IMR-90 (cell line): ENCODE data around the gene GABRB1. TPM values are rescaled to one million over a fixed set of nuclear protein-coding genes. Genes with fewer than 3 reads are reported as not detected.

Source experiments
- ATAC-seq: fragments of 200-7000 bp; cut with Tn5 transposase; 2 replicates; pipeline ENCODE4 v1.9.1; 2020; ENCODE audit warnings: low read depth, mild to moderate bottlenecking, moderate library complexity
- BruUV-seq: library from RNA; stranded (reverse); fragments of 400-500 nt; replicated peaks from 2 replicates; lab custom pipeline; 2021; lab: Mats Ljungman, UMichigan
- CTCF ChIA-PET: fragments of 300-600 bp; formaldehyde crosslinking; extraction: SDS; loops from one replicate; lab custom pipeline; 2021; ENCODE audit warnings: antibody characterized with exemption; lab: Yijun Ruan, JAX
- POLR2A ChIA-PET: fragments of 300-600 bp; sonication (Branson Sonifier 250); formaldehyde crosslinking; loops from one replicate; lab custom pipeline; 2022; ENCODE audit warnings: antibody characterized with exemption; ENCODE audit not compliant: unreplicated experiment; lab: Charles Lee
- DNase-seq: peaks from one replicate; pipeline ENCODE4 v3.0.0; 2013
- H2AFZ ChIP-seq: replicated peaks from 2 replicates; pipeline ENCODE3; 2013; ENCODE audit warnings: low read length, mild to moderate bottlenecking; ENCODE audit not compliant: poor library complexity
- H2AK5ac ChIP-seq: 2 replicates; pipeline ENCODE4 v1.6.1; 2013; ENCODE audit warnings: low read depth, low read length, inconsistent platforms
- H2AK9ac ChIP-seq: replicated peaks from 2 replicates; pipeline ENCODE3; 2013; ENCODE audit warnings: mild to moderate bottlenecking, low read depth, low read length, moderate library complexity; ENCODE audit not compliant: poor library complexity
- H2BK120ac ChIP-seq: 2 replicates; pipeline ENCODE4 v1.6.1; 2013; ENCODE audit warnings: low read depth, low read length, inconsistent platforms
- H2BK15ac ChIP-seq: 3 replicates; pipeline ENCODE4 v1.6.1; 2013; ENCODE audit warnings: low read depth, low read length, inconsistent platforms
- H2BK20ac ChIP-seq: 2 replicates; pipeline ENCODE4 v1.6.1; 2013; ENCODE audit warnings: low read depth, mild to moderate bottlenecking, inconsistent platforms, low read length, moderate library complexity
- H2BK5ac ChIP-seq: 2 replicates; pipeline ENCODE4 v1.6.1; 2013; ENCODE audit warnings: mild to moderate bottlenecking, low read depth, low read length, inconsistent platforms; ENCODE audit not compliant: poor library complexity, severe bottlenecking
- H3K14ac ChIP-seq: replicated peaks from 2 replicates; pipeline ENCODE4 v1.6.1; 2013; ENCODE audit warnings: low read depth, low read length, inconsistent platforms
- H3K18ac ChIP-seq: 2 replicates; pipeline ENCODE4 v1.6.1; 2013; ENCODE audit warnings: low read depth, low read length, control low read depth
- H3K23ac ChIP-seq: 2 replicates; pipeline ENCODE4 v1.6.1; 2013; ENCODE audit warnings: low read depth, low read length, inconsistent platforms
- H3K27ac ChIP-seq: 2 replicates; pipeline ENCODE4 v1.5.1; 2013; ENCODE audit warnings: mild to moderate bottlenecking, control low read depth, low read length; ENCODE audit not compliant: insufficient read depth
- H3K27me3 ChIP-seq: 2 replicates; pipeline ENCODE4 v1.6.1; 2013; ENCODE audit warnings: low read length; ENCODE audit not compliant: control insufficient read depth, insufficient read depth
- H3K36me3 ChIP-seq: 2 replicates; pipeline ENCODE4 v1.6.1; 2013; ENCODE audit warnings: low read length, mixed read lengths; ENCODE audit not compliant: control insufficient read depth, insufficient read depth
- H3K4ac ChIP-seq: 2 replicates; pipeline ENCODE4 v1.6.1; 2013; ENCODE audit warnings: low read depth, low read length, inconsistent platforms
- H3K4me1 ChIP-seq: 2 replicates; pipeline ENCODE4 v1.6.1; 2013; ENCODE audit warnings: low read length, mixed read lengths; ENCODE audit not compliant: control insufficient read depth, insufficient read depth
- H3K4me2 ChIP-seq: 2 replicates; pipeline ENCODE4 v1.6.1; 2013; ENCODE audit warnings: low read depth, mild to moderate bottlenecking, control low read depth, low read length, moderate library complexity
- H3K4me3 ChIP-seq: 2 replicates; pipeline ENCODE4 v1.5.1; 2013; ENCODE audit warnings: low read depth, mild to moderate bottlenecking, control low read depth, low read length, moderate library complexity; ENCODE audit not compliant: insufficient read depth
- H3K56ac ChIP-seq: 2 replicates; pipeline ENCODE4 v1.6.1; 2013; ENCODE audit warnings: low read length, inconsistent platforms; ENCODE audit not compliant: insufficient read depth; ENCODE audit errors: extremely low read depth
- H3K79me1 ChIP-seq, 2 experiments: 2 replicates each; pipeline ENCODE4 v1.6.1; 2013; ENCODE audit warnings: low read length in 2 of 2, inconsistent platforms in 1 of 2, low read depth in 1 of 2
- H3K9ac ChIP-seq: 2 replicates; pipeline ENCODE4 v1.6.1; 2013; ENCODE audit warnings: low read depth, low read length, control low read depth
- H3K9me1 ChIP-seq: 2 replicates; pipeline ENCODE4 v1.6.1; 2013; ENCODE audit warnings: low read length, inconsistent platforms; ENCODE audit not compliant: insufficient read depth
- H3K9me3 ChIP-seq: 2 replicates; pipeline ENCODE4 v1.6.1; 2013; ENCODE audit warnings: low read length; ENCODE audit not compliant: control insufficient read depth, insufficient read depth
- H4K20me1 ChIP-seq: 2 replicates; pipeline ENCODE4 v1.6.1; 2013; ENCODE audit warnings: low read length, inconsistent platforms; ENCODE audit not compliant: insufficient read depth
- H4K5ac ChIP-seq: 2 replicates; pipeline ENCODE4 v1.6.1; 2013; ENCODE audit warnings: mild to moderate bottlenecking, low read depth, low read length, control low read depth
- H4K8ac ChIP-seq, 2 experiments: 2 replicates each; pipeline ENCODE4 v1.6.1; 2013; ENCODE audit warnings: low read depth in 2 of 2, low read length in 2 of 2, control low read depth in 1 of 2, inconsistent platforms in 1 of 2
- H4K91ac ChIP-seq: 2 replicates; pipeline ENCODE4 v1.6.1; 2013; ENCODE audit warnings: low read depth, low read length, inconsistent platforms; ENCODE audit not compliant: insufficient read depth
- BHLHE40 ChIP-seq: fragments of 150-350 bp; IDR thresholded peaks from 2 replicates; pipeline ENCODE4 v1.6.1; 2016; ENCODE audit warnings: mild to moderate bottlenecking, low read depth, low read length
- CHD1 ChIP-seq: IDR thresholded peaks from 2 replicates; pipeline ENCODE4 v1.6.1; 2012; ENCODE audit warnings: low read depth, low read length, improper control_type of control experiment
- FOS ChIP-seq: fragments of 150-350 bp; IDR thresholded peaks from 2 replicates; pipeline ENCODE4 v1.6.1; 2016; ENCODE audit warnings: low read depth, low read length
- MAFK ChIP-seq: IDR thresholded peaks from 2 replicates; pipeline ENCODE4 v1.6.1; 2012; ENCODE audit warnings: low read depth, low read length, improper control_type of control experiment
- MAZ ChIP-seq: IDR thresholded peaks from 2 replicates; pipeline ENCODE4 v1.6.1; 2012; ENCODE audit warnings: low read depth, mild to moderate bottlenecking, low read length, improper control_type of control experiment, moderate library complexity, borderline replicate concordance
- MXI1 ChIP-seq: IDR thresholded peaks from 2 replicates; pipeline ENCODE4 v1.6.1; 2012; ENCODE audit warnings: low read depth, mild to moderate bottlenecking, low read length, moderate library complexity, borderline replicate concordance
- RAD21 ChIP-seq: IDR thresholded peaks from 2 replicates; pipeline ENCODE4 v1.6.1; 2012; ENCODE audit warnings: low read length, improper control_type of control experiment
- WGBS, 2 experiments: methylation state at CpG; one replicate each; pipeline versions ENCODE4 v1.1.5 to v1.1.7; 2013; ENCODE audit warnings: missing lambda C conversion rate in 2 of 2; ENCODE audit not compliant: insufficient read length in 1 of 2; ENCODE audit errors: extremely low coverage in 2 of 2; 5-methylcytosine and 5-hydroxymethylcytosine counted together
- dilution Hi-C: fragments of 300-500 bp; cut with HindIII; formaldehyde crosslinking; loops from one replicate; pipeline ENCODE4 v1.14.3; 2018; ENCODE audit warnings: low sequenced_read_pairs; ENCODE audit not compliant: unreplicated experiment
- in situ Hi-C: fragments of 300-500 bp; cut with MboI; formaldehyde crosslinking; loops from 3 replicates; pipeline ENCODE4 v1.14.3; 2019; ENCODE audit warnings: low sequenced_read_pairs, inconsistent platforms, mixed read lengths
- intact Hi-C: fragments of 100-400 bp; cut with micrococcal nuclease; formaldehyde crosslinking; loops from 2 replicates; pipeline ENCODE4 v1.10.0; 2022
- polyA plus RNA-seq, 3 experiments: library from polyadenylated mRNA; depleted of rRNA; stranded (reverse); fragments of >200 nt; gene quantifications; 2 replicates each; pipeline ENCODE4 v1.2.3, GENCODE V29; 2012; ENCODE audit warnings: low replicate concordance in 1 of 3
- total RNA-seq: library from RNA; depleted of rRNA; stranded (reverse); fragments of >200 nt; gene quantifications from 2 replicates; pipeline ENCODE4 v1.2.3, GENCODE V29; 2012
- TF ChIP-seq, protein P1 (sequence below): conservative IDR thresholded peaks from 2 replicates; pipeline ENCODE4 v1.5.1; 2012; ENCODE audit warnings: mild to moderate bottlenecking, low read depth, low read length, improper control_type of control experiment
- TF ChIP-seq, protein P2 (sequence below): fragments of 150-350 bp; IDR thresholded peaks from 2 replicates; pipeline ENCODE4 v1.6.1; 2016; ENCODE audit warnings: low read depth, mild to moderate bottlenecking, low read length, moderate library complexity, borderline replicate concordance

Gene GABRB1
- total and polyA plus RNA-seq, 2 of the 4 experiments (the other 2 are of a cell fraction): 4.7 to 16.1 TPM

DNA sequence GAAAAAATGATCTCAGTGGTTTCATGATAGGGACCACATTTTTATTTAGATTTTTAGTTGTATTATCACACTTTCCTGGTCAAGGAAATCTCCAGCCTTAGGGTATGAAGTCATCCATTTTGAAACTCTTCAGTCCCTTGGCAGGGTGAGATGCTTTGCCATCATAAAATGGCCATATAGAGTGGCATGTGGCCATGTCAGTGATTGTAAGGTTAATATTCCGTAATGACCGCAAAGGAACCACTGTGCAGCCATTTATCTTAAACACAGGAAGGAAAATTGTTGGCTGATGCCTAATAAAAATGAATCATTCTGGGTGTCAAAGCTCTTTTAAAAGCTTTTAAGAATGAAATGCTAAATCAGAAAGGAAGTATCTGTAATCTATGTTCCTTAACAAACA lies 396.6 kb downstream of the GABRB1 start:
- in situ Hi-C loops (no loop called here), dilution Hi-C loops (no loop called here), intact Hi-C loops (no loop called here)
- H3K9me1 ChIP-seq: no peaks in the 10 kb centered on the region; the same call in 1 of the 2 replicates
- H4K8ac ChIP-seq: no peak overlapping the region
- no peak overlapping the region for H2BK15ac ChIP-seq
- no peaks in the 10 kb centered on the region for H3K9me3 ChIP-seq
- POLR2A ChIA-PET: no interaction called here
- no peak overlapping the region for H3K4me2 ChIP-seq
- no peak overlapping the region for H2AFZ ChIP-seq
- H3K4me3 ChIP-seq: no peak overlapping the region
- WGBS, 2 experiments: no CpG with 5 or more reads among the region's 2 CpGs
- no peak overlapping the region for H2BK120ac ChIP-seq
- H3K18ac ChIP-seq: no peak overlapping the region
- H3K56ac ChIP-seq: no peak overlapping the region
- no peak overlapping the region for H3K27ac ChIP-seq
- no peak overlapping the region for H3K14ac ChIP-seq
- no peak overlapping the region for H4K91ac ChIP-seq
- H2AK5ac ChIP-seq: no peak overlapping the region
- no peak overlapping the region for H4K5ac ChIP-seq
- H3K9ac ChIP-seq: no peak overlapping the region
- H3K4me1 ChIP-seq: no peaks in the 10 kb centered on the region
- no peak overlapping the region for H2BK5ac ChIP-seq
- H3K36me3 ChIP-seq: no peaks in the 10 kb centered on the region
- no peak overlapping the region for H2AK9ac ChIP-seq
- H2BK20ac ChIP-seq: no peak overlapping the region
- no peak for TF ChIP-seq MXI1
- no peak for TF ChIP-seq MAZ
- TF ChIP-seq MAFK: no peak
- no peak for TF ChIP-seq RAD21
- TF ChIP-seq BHLHE40: no peak
- TF ChIP-seq CHD1: no peak
- TF ChIP-seq, protein P1, sequence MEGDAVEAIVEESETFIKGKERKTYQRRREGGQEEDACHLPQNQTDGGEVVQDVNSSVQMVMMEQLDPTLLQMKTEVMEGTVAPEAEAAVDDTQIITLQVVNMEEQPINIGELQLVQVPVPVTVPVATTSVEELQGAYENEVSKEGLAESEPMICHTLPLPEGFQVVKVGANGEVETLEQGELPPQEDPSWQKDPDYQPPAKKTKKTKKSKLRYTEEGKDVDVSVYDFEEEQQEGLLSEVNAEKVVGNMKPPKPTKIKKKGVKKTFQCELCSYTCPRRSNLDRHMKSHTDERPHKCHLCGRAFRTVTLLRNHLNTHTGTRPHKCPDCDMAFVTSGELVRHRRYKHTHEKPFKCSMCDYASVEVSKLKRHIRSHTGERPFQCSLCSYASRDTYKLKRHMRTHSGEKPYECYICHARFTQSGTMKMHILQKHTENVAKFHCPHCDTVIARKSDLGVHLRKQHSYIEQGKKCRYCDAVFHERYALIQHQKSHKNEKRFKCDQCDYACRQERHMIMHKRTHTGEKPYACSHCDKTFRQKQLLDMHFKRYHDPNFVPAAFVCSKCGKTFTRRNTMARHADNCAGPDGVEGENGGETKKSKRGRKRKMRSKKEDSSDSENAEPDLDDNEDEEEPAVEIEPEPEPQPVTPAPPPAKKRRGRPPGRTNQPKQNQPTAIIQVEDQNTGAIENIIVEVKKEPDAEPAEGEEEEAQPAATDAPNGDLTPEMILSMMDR: no peak
- TF ChIP-seq FOS: no peak
- TF ChIP-seq, protein P2, sequence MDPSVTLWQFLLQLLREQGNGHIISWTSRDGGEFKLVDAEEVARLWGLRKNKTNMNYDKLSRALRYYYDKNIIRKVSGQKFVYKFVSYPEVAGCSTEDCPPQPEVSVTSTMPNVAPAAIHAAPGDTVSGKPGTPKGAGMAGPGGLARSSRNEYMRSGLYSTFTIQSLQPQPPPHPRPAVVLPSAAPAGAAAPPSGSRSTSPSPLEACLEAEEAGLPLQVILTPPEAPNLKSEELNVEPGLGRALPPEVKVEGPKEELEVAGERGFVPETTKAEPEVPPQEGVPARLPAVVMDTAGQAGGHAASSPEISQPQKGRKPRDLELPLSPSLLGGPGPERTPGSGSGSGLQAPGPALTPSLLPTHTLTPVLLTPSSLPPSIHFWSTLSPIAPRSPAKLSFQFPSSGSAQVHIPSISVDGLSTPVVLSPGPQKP: no peak
- no peaks in the 10 kb centered on the region for H4K20me1 ChIP-seq
- BruUV-seq: no TSS peak
- H3K79me1 ChIP-seq: no peaks in the 10 kb centered on the region
- H3K27me3 ChIP-seq: no peaks in the 10 kb centered on the region
- no peak for DNase-seq
- no peak overlapping the region for H3K4ac ChIP-seq
- H3K23ac ChIP-seq: no peak overlapping the region
- no peak for ATAC-seq
- CTCF ChIA-PET: no interaction called here
